Neural progenitor cell (in vitro differentiated cells): ENCODE results near the gene NUP88.

Source experiments
- EZH2 ChIP-seq: fragments of 200-600 bp; sonication (generic); IDR thresholded peaks from 2 replicates; pipeline ENCODE4 v1.6.1; 2017; ENCODE audit warnings: antibody characterized with exemption, mild to moderate bottlenecking, moderate library complexity
- TF ChIP-seq, protein P1 (sequence below): fragments of 200-600 bp; sonication (generic); IDR thresholded peaks from 2 replicates; pipeline ENCODE4 v1.5.1; 2017; ENCODE audit warnings: antibody characterized with exemption, mild to moderate bottlenecking

- TF ChIP-seq, protein P1, sequence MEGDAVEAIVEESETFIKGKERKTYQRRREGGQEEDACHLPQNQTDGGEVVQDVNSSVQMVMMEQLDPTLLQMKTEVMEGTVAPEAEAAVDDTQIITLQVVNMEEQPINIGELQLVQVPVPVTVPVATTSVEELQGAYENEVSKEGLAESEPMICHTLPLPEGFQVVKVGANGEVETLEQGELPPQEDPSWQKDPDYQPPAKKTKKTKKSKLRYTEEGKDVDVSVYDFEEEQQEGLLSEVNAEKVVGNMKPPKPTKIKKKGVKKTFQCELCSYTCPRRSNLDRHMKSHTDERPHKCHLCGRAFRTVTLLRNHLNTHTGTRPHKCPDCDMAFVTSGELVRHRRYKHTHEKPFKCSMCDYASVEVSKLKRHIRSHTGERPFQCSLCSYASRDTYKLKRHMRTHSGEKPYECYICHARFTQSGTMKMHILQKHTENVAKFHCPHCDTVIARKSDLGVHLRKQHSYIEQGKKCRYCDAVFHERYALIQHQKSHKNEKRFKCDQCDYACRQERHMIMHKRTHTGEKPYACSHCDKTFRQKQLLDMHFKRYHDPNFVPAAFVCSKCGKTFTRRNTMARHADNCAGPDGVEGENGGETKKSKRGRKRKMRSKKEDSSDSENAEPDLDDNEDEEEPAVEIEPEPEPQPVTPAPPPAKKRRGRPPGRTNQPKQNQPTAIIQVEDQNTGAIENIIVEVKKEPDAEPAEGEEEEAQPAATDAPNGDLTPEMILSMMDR, result no peak
- TF ChIP-seq EZH2, result no peak
These were observed 49.1 kb downstream of the NUP88 start for GRCh38 chr17:5370411-5370810.
